KMS-11 (cell line): ENCODE measurements around the gene ZDHHC6.
"Not testable (repeated sequence)": the region's sequence is repeated elsewhere in the genome, so short reads cannot be mapped to it uniquely, and the experiment has no call there.

Experiments used
- H2AFZ ChIP-seq: fragments of 200-600 bp; sonication (generic); 2 replicates; pipeline ENCODE4 v1.6.1; 2016; ENCODE audit warnings: antibody characterized with exemption, mixed run types, low read depth
- H3K27ac ChIP-seq: fragments of 200-600 bp; sonication (generic); 2 replicates; pipeline ENCODE4 v1.6.1; 2016; ENCODE audit warnings: mild to moderate bottlenecking, mixed run types
- H3K27me3 ChIP-seq: fragments of 200-600 bp; sonication (generic); 2 replicates; pipeline ENCODE4 v1.6.1; 2017; ENCODE audit warnings: mild to moderate bottlenecking, low read depth, mixed run types, moderate library complexity; ENCODE audit not compliant: insufficient read depth
- H3K36me3 ChIP-seq: fragments of 200-600 bp; sonication (generic); 2 replicates; pipeline ENCODE4 v1.6.1; 2017; ENCODE audit warnings: mild to moderate bottlenecking, mixed run types; ENCODE audit not compliant: insufficient read depth
- H3K4me1 ChIP-seq: fragments of 200-600 bp; sonication (generic); 2 replicates; pipeline ENCODE4 v1.6.1; 2016; ENCODE audit warnings: mild to moderate bottlenecking, low read depth, mixed run types; ENCODE audit not compliant: poor library complexity, severe bottlenecking
- H3K4me2 ChIP-seq: fragments of 200-600 bp; sonication (generic); 2 replicates; pipeline ENCODE4 v1.7.0; 2016; ENCODE audit warnings: mild to moderate bottlenecking, mixed run types
- H3K4me3 ChIP-seq: fragments of 200-600 bp; sonication (generic); IDR thresholded peaks from 2 replicates; pipeline ENCODE4 v1.6.1; 2017; ENCODE audit warnings: low read depth, low read length, mixed read lengths; ENCODE audit not compliant: insufficient read depth
- H3K79me2 ChIP-seq: fragments of 200-600 bp; sonication (generic); 2 replicates; pipeline ENCODE4 v1.6.1; 2016; ENCODE audit warnings: low read depth, mixed run types; ENCODE audit not compliant: insufficient read depth
- H3K9ac ChIP-seq: fragments of 200-600 bp; sonication (generic); 2 replicates; pipeline ENCODE4 v1.6.1; 2016; ENCODE audit warnings: mild to moderate bottlenecking, mixed run types
- H4K20me1 ChIP-seq: fragments of 200-600 bp; sonication (generic); 2 replicates; pipeline ENCODE4 v1.6.1; 2016; ENCODE audit warnings: mild to moderate bottlenecking, mixed run types; ENCODE audit not compliant: insufficient read depth
- TF ChIP-seq, protein P1 (sequence below): fragments of 200-600 bp; sonication (generic); conservative IDR thresholded peaks from 2 replicates; pipeline ENCODE4 v1.6.1; 2017; ENCODE audit warnings: low read depth, mild to moderate bottlenecking, antibody characterized with exemption, low read length, moderate library complexity, mixed read lengths

ZDHHC6 gene

GRCh38 chr10:112421731-112422130, 25.0 kb downstream of the ZDHHC6 start:
- Histone ChIP-seq H3K79me2 (no peaks in the 10 kb centered on the region), H3K27me3 (no peaks in the 10 kb centered on the region), H3K9ac (no peak overlapping the region), H3K27ac (no peak overlapping the region), H3K4me3 (no peak overlapping the region), H3K4me2 (no peak overlapping the region), H3K4me1 (no peaks in the 10 kb centered on the region), H2AFZ (no peak overlapping the region), H3K36me3 (no peaks in the 10 kb centered on the region), H4K20me1 (no peaks in the 10 kb centered on the region)
- TF ChIP-seq, protein P1, sequence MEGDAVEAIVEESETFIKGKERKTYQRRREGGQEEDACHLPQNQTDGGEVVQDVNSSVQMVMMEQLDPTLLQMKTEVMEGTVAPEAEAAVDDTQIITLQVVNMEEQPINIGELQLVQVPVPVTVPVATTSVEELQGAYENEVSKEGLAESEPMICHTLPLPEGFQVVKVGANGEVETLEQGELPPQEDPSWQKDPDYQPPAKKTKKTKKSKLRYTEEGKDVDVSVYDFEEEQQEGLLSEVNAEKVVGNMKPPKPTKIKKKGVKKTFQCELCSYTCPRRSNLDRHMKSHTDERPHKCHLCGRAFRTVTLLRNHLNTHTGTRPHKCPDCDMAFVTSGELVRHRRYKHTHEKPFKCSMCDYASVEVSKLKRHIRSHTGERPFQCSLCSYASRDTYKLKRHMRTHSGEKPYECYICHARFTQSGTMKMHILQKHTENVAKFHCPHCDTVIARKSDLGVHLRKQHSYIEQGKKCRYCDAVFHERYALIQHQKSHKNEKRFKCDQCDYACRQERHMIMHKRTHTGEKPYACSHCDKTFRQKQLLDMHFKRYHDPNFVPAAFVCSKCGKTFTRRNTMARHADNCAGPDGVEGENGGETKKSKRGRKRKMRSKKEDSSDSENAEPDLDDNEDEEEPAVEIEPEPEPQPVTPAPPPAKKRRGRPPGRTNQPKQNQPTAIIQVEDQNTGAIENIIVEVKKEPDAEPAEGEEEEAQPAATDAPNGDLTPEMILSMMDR, result no peak

- Histone ChIP-seq H3K4me2 (no peak overlapping the region), H3K4me1 (no peaks in the 10 kb centered on the region), H3K27ac (no peak overlapping the region), H3K36me3 (no peaks in the 10 kb centered on the region), H3K79me2 (no peaks in the 10 kb centered on the region), H2AFZ (no peak overlapping the region), H3K9ac (no peak overlapping the region), H3K27me3 (no peaks in the 10 kb centered on the region), H4K20me1 (no peaks in the 10 kb centered on the region), H3K4me3 (no peak overlapping the region)
- TF ChIP-seq, protein P1, result no peak
Measured at GRCh38 chr10:112412696-112413095, 34.0 kb downstream of the ZDHHC6 start.

DNA sequence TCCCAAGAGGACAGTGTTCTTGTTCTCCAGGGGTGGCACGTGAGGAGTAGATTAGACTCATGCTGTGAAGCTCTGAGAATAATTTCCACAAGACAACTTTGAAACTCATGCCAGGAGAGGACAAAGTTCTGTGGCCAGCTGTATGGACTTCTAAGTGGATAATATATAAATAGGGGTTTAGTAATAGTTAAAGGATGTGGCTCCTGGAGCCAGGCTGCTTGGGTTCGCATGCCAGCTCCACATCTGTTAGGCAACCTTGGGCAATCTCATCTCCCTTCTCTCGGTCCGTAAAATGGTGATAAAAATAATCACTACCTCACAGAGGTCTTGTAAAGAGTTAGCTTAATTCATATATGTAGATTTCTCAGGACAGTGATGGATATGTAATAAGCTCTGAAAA, 37.0 kb downstream of the ZDHHC6 start:
- Histone ChIP-seq H2AFZ (no peak overlapping the region), H3K4me2 (no peak overlapping the region), H3K9ac (no peak overlapping the region), H4K20me1 (no peaks in the 10 kb centered on the region), H3K27me3 (no peaks in the 10 kb centered on the region), H3K27ac (no peak overlapping the region), H3K79me2 (no peaks in the 10 kb centered on the region), H3K36me3 (no peaks in the 10 kb centered on the region), H3K4me3 (no peak overlapping the region), H3K4me1 (no peaks in the 10 kb centered on the region)
- TF ChIP-seq, protein P1, result no peak

DNA sequence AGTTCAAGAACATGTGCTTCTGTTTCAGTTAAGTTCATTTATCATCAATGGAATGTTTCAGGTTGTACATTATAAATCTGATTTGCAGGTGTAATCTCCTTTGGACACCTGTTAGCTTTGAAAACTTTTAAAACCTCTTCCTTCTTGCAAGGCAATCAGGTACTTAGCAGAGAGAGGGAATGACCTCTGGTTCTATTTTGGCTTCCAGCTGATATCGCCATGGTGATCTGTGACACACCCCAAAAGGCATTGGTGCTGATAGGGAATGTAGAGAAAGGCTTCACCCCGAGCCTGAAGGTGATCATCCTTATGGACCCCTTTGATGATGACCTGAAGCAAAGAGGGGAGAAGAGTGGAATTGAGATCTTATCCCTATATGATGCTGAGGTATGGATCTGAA, 37.4 kb downstream of the ZDHHC6 start:
- H3K9ac ChIP-seq, result no peak overlapping the region
- no peaks in the 10 kb centered on the region for H4K20me1 ChIP-seq
- H3K4me1 ChIP-seq, result no peaks in the 10 kb centered on the region
- no peak overlapping the region for H3K4me3 ChIP-seq
- no peaks in the 10 kb centered on the region for H3K27me3 ChIP-seq
- H2AFZ ChIP-seq, result no peak overlapping the region
- H3K4me2 ChIP-seq, result no peak overlapping the region
- TF ChIP-seq, protein P1, result no peak
- H3K79me2 ChIP-seq, result no peaks in the 10 kb centered on the region
- H3K27ac ChIP-seq, result no peak overlapping the region
- H3K36me3 ChIP-seq, result no peaks in the 10 kb centered on the region

DNA sequence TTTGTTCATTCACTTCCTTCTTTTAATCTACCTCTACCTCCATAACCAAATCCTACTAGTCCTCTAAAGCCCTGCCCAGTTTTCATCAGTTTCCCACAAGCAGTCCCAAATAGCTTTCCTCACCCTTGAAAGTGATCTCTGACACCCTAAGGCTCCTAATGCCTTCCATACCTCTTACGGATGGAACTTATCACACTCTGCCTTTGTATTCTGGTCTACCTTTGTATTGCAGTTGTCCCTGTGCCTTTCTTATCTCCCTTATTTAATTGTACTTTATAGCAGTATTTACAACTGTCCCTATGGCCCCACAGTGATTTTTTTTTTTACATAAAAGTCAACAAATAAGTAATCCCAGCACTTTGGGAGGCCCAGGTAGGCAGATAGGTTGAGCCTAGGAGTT, 39.0 kb downstream of the ZDHHC6 start:
- TF ChIP-seq, protein P1, result no peak
- Histone ChIP-seq H3K27me3 (no peaks in the 10 kb centered on the region), H3K4me2 (no peak overlapping the region), H2AFZ (no peak overlapping the region), H3K36me3 (no peaks in the 10 kb centered on the region), H4K20me1 (no peaks in the 10 kb centered on the region), H3K79me2 (no peaks in the 10 kb centered on the region), H3K9ac (no peak overlapping the region), H3K4me1 (no peaks in the 10 kb centered on the region), H3K27ac (no peak overlapping the region), H3K4me3 (no peak overlapping the region)

DNA sequence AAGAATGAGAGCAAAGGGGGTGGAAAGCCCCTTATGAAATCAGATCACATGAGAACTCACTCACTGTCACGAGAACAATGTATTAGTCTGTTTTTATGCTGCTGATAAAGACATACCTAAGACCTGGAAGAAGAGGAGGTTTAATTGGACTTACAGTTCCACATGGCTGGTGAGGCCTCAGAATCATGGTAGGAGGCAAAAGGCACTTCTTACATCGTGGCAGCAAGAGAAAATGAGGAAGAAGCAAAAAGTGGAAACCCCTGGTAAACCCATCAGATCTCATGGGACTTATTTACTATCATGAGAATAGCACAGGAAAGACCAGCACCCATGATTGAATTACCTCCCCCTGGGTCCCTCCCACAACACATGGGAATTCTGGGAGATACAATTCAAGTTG, 39.9 kb downstream of the ZDHHC6 start:
- H3K27ac ChIP-seq, H3K36me3 ChIP-seq, H3K27me3 ChIP-seq, H2AFZ ChIP-seq, H3K79me2 ChIP-seq, H4K20me1 ChIP-seq, H3K4me2 ChIP-seq, H3K4me3 ChIP-seq, H3K4me1 ChIP-seq, H3K9ac ChIP-seq: not testable (repeated sequence)
